Stimulated activated naive CD8-positive, alpha-beta T cell treated with anti-CD3 and anti-CD28 coated beads, Interleukin-15, amount 100 ng/mL, for 72 hours (primary cell): ENCODE results near the gene C1orf167.

Experiments used
- ATAC-seq: fragments of 150-1000 bp; cut with Tn5 transposase; 2 replicates; pipeline ENCODE4 v1.10.0; 2021; ENCODE audit warnings: mild to moderate bottlenecking, moderate library complexity
- DNase-seq, 2 donors: peaks; one replicate each; pipeline ENCODE4 v3.0.0; 2021 to 2022
- H3K27ac Mint-ChIP-seq, 2 donors: one replicate each; pipeline ENCODE4 v1.8.0; 2022; ENCODE audit warnings: mild to moderate bottlenecking in 2 of 2, mixed read lengths in 2 of 2, moderate library complexity in 2 of 2
- H3K27me3 Mint-ChIP-seq: one replicate; pipeline ENCODE4 v1.8.0; 2022; ENCODE audit warnings: mixed read lengths
- H3K4me1 Mint-ChIP-seq: one replicate; pipeline ENCODE4 v1.8.0; 2022; ENCODE audit warnings: mild to moderate bottlenecking, mixed read lengths
- H3K4me3 Mint-ChIP-seq, 2 donors: one replicate each; pipeline ENCODE4 v1.8.0; 2022; ENCODE audit warnings: mild to moderate bottlenecking in 2 of 2, mixed read lengths in 2 of 2, moderate library complexity in 1 of 2
- H3K9me3 Mint-ChIP-seq, 2 donors: one replicate each; pipeline ENCODE4 v1.8.0; 2022; ENCODE audit warnings: mixed read lengths in 2 of 2

C1orf167 gene

GRCh38 chr1:11805422-11806306 is 43.7 kb downstream of the C1orf167 start, which contains the start of the genes CLCN6 and MTHFR:
Gene CLCN6 (plus strand): TSS chr1:11806191. CDS start chr1:11806263, 72 bp downstream.
Gene MTHFR (minus strand): TSS chr1:11805964. CDS start chr1:11803116, 2,848 bp downstream.
- Mint-ChIP-seq H3K9me3 (no peaks in the 10 kb centered on the region), H3K27me3 (no peaks in the 10 kb centered on the region), H3K4me3 (peak within 1 kb of the TSS; percentile 96 to 98), H3K27ac (peak within 1 kb of the TSS; percentile 96 to 98), H3K4me1 (peaks cover 73% of the 10 kb centered on the region)
- ATAC-seq: peak; percentile 92
- DNase-seq: peak; percentile 98 to 99

DNA sequence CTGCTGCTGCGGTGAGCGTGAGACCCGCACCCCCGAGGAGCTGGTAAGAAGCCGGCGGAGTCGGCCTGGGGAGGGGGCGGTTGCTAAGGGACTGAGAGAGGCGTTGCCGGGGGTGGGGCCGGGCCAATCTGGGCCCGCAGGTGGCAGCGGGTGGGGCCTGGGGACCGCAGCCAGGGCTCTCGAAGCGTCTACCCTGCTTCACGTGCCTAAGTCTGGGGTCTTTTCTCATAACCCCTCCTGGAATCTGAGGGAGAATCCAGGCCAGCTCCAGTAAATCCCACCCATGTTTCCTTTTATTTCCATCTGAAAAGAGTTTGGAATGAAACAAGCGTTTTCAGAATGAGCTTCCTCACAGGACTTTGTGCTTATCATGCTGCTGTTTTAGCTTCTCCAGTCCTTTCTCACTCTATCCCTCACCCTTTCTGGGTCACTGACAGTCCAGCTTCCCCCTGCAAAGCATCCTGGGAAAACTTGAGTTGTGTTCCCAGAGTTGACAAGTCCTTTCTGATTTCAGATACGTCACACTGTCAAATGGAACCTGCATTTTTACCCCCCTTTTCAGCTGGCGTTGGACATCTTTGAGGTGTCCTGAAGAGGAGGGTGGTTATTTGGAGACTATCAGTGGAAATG is 44.4 kb downstream of the C1orf167 start:
- Mint-ChIP-seq H3K27me3 (no peaks in the 10 kb centered on the region), H3K4me3 (peak overlapping the region; percentile 96 to 98), H3K4me1 (peaks cover 73% of the 10 kb centered on the region), H3K9me3 (no peaks in the 10 kb centered on the region), H3K27ac (peak overlapping the region; percentile 96 to 98)
- DNase-seq (no peak), ATAC-seq (peak; percentile 58)

DNA sequence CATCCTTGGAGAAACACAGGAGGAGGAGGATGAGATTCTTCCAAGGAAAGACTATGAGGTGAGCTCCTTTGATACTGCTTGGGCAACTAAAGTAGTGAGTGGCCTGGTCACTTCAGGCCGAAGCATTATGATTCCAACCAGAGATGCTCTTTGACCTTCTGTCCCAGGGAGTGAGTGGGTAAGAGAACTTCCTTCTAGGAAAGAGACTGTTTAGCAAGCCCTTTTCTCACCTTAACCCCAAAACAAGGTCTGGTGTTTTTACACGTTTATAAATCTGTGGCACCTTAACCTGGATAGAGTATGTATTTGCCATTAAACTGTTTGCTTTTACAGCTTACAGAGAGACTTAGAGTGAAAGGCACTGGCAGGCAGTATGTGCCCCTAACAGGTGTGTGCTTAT is 45.1 kb downstream of the C1orf167 start:
- ATAC-seq (no peak), DNase-seq (no peak)
- Mint-ChIP-seq H3K27me3 (no peaks in the 10 kb centered on the region), H3K4me1 (peaks cover 68% of the 10 kb centered on the region), H3K9me3 (no peaks in the 10 kb centered on the region), H3K27ac (no peak overlapping the region), H3K4me3 (peak overlapping the region; percentile 96 to 98)

GRCh38 chr1:11813021-11813420 is 51.0 kb downstream of the C1orf167 start:
- ATAC-seq (no peak), DNase-seq (no peak)
- no peak overlapping the region for H3K4me3 Mint-ChIP-seq
- no peak overlapping the region for H3K27ac Mint-ChIP-seq
- peaks cover 13% of the 10 kb centered on the region for H3K4me1 Mint-ChIP-seq
- H3K9me3 Mint-ChIP-seq: no peaks in the 10 kb centered on the region
- H3K27me3 Mint-ChIP-seq: no peaks in the 10 kb centered on the region

DNA sequence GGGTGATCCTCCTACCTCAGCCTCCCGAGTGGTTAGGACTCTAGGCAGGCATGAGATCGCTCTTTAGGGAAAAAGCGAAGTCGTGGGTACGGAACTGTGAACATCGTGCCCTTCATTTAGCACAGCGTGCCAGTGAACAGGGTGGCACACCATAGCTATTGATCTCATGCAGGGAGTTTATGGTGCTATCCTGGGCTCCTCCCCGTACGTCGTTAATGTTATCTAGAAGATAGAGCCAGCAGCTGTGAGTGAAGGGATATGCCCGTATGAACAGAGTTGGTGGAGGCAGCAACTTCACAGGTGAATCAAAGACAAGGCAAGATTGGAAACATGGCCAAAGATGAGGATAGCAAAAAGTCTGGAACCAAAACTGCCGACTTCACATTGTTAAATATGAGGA is 55.2 kb downstream of the C1orf167 start:
- Mint-ChIP-seq H3K4me1 (no peaks in the 10 kb centered on the region), H3K27me3 (no peaks in the 10 kb centered on the region), H3K4me3 (no peak overlapping the region), H3K9me3 (no peaks in the 10 kb centered on the region), H3K27ac (no peak overlapping the region)
- no peak for ATAC-seq
- DNase-seq: no peak

- H3K4me1 Mint-ChIP-seq: no peaks in the 10 kb centered on the region
- peak overlapping the region in 1 of 2 donors; percentile 15 for H3K27ac Mint-ChIP-seq
- DNase-seq (no peak), ATAC-seq (no peak)
- H3K27me3 Mint-ChIP-seq: no peaks in the 10 kb centered on the region
- no peaks in the 10 kb centered on the region for H3K9me3 Mint-ChIP-seq
- H3K4me3 Mint-ChIP-seq: no peak overlapping the region
These were observed 60.1 kb downstream of the C1orf167 start for GRCh38 chr1:11822091-11822490.

DNA sequence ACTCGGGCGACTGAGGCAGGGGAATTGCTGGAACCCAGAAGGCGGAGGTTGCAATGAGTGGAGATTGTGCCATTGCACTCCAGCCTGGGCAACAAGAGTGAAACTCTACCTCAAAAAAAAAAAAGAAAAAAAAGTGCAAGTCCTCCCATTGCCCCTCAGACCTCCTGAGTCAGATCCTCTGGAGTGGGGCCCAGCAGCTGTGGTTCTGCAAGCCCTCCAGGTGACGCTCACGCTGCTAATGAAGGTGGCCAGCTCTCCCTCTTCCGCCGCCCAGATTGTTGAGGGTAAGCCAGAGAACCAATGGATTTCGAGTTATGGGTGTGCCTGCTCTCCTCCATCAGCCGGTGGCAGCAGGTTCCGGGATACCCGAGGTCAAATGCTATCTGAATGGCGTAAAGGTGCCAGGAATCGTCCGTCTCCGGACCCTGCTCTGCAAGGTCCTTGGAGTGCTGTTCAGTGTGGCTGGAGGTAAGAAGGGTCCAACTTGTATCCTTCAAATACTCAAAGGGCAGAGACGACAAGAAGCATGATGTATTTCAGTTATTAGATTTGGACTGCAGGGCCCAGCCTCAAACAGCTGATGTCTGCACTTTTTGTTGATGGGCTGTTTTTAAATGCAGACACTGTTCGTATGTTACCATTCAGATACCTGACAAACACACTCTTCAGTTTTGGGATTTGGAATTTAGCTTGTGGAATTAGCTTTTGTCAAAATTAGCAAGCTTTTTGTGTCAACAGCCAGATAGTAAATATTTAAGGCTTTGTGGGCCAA is 61.6 kb downstream of the C1orf167 start:
- DNase-seq (no peak), ATAC-seq (no peak)
- H3K9me3 Mint-ChIP-seq: no peaks in the 10 kb centered on the region
- H3K4me3 Mint-ChIP-seq: no peak overlapping the region
- no peak overlapping the region for H3K27ac Mint-ChIP-seq
- no peaks in the 10 kb centered on the region for H3K4me1 Mint-ChIP-seq
- H3K27me3 Mint-ChIP-seq: no peaks in the 10 kb centered on the region

- no peak for DNase-seq
These were observed 63.1 kb downstream of the C1orf167 start for GRCh38 chr1:11825131-11825530.

DNA sequence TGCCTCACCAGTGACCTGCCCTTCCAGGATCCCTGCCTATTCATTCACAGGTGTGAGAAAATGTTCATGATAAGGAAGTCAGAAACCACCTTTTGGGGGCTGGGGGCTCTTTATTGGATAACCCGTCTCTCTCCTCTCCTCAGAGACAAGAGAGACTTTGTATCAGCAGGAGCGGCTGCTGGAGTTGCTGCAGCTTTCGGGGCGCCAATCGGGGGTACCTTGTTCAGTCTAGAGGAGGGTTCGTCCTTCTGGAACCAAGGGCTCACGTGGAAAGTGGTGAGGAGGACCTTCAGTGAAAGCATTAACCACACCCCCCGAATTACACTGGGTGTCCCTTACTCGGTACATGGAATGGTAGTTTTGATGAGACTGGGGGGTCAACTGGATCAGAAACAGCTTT is 65.0 kb downstream of the C1orf167 start:
- Mint-ChIP-seq H3K27ac (no peak overlapping the region), H3K4me3 (no peak overlapping the region), H3K9me3 (no peaks in the 10 kb centered on the region), H3K4me1 (no peaks in the 10 kb centered on the region), H3K27me3 (no peaks in the 10 kb centered on the region)
- DNase-seq (no peak), ATAC-seq (no peak)

More at GRCh38 chr1:11825131-11825530, 63.1 kb downstream of the C1orf167 start:
- H3K27me3 Mint-ChIP-seq: no peaks in the 10 kb centered on the region
- no peak overlapping the region for H3K4me3 Mint-ChIP-seq
- H3K27ac Mint-ChIP-seq: no peak overlapping the region
- H3K9me3 Mint-ChIP-seq: no peaks in the 10 kb centered on the region
- ATAC-seq: no peak
- no peaks in the 10 kb centered on the region for H3K4me1 Mint-ChIP-seq

DNA sequence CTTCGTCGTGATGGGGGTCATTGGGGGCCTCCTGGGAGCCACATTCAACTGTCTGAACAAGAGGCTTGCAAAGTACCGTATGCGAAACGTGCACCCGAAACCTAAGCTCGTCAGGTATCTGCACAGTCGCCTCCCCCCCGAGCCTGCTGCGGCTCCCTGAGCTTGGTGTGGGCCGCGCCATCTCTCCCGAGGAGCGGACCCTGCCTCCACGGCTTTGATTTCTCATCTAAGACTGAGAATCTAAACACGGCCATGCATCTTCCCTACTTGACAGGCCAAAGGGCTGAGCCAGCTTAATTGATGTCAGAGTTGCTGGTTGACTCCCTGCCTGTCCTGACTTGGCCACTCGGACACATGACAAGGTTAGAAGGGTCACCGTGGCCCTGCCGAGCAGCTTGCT is 66.5 kb downstream of the C1orf167 start:
- Mint-ChIP-seq H3K27me3 (no peaks in the 10 kb centered on the region), H3K9me3 (no peaks in the 10 kb centered on the region), H3K4me1 (no peaks in the 10 kb centered on the region), H3K4me3 (no peak overlapping the region), H3K27ac (peak overlapping the region in 1 of 2 donors; percentile 84)
- ATAC-seq: no peak
- DNase-seq: no peak

DNA sequence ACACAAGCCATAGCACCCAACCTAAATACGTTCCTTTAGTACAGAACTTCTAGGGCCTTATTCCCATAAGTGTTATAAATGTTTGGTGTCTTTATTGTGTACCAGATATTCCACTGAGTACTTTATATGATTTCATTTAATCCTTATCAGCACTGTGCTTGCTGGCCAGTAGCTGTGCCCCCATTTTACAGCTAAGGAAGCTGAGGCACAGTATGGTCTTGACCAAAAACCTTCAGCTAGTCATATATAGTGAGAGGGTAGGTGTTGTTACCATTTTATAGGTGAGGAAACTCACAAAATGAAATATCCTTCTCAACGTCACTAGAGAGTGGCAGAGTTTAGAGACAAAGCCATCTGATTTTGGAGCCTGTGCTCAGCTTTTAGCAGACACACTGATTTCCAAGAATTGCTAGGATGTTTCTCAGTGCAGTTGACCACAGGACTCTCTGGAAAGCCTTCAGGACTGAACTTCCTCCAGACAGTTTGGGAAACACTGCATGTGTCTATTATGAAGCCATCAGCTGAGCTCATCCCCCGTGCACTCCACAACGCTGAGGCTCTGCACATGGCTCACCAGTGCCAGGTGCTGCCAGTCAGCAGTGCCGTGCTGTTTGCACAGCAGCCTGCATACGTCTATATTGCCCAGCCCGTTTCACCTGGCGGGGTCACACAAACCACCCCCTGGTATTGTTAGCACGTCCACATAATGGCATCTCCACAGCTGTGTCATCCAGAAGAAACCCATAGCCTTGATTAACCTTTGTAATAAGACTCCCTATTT is 70.1 kb downstream of the C1orf167 start:
- DNase-seq: no peak
- no peak overlapping the region for H3K4me3 Mint-ChIP-seq
- H3K9me3 Mint-ChIP-seq: no peaks in the 10 kb centered on the region

GRCh38 chr1:11833497-11833896 is 71.5 kb downstream of the C1orf167 start:
- Mint-ChIP-seq H3K4me1 (no peaks in the 10 kb centered on the region), H3K9me3 (no peaks in the 10 kb centered on the region), H3K27me3 (no peaks in the 10 kb centered on the region), H3K4me3 (no peak overlapping the region), H3K27ac (peak overlapping the region in 1 of 2 donors; percentile 54)
- no peak for ATAC-seq
- no peak for DNase-seq

More for the DNA sequence above, 70.1 kb downstream of the C1orf167 start:
- no peak overlapping the region for H3K27ac Mint-ChIP-seq
- ATAC-seq: no peak
- no peaks in the 10 kb centered on the region for H3K27me3 Mint-ChIP-seq
- H3K4me1 Mint-ChIP-seq: no peaks in the 10 kb centered on the region

- no peak for DNase-seq
- no peaks in the 10 kb centered on the region for H3K9me3 Mint-ChIP-seq
- ATAC-seq: no peak
- no peaks in the 10 kb centered on the region for H3K4me1 Mint-ChIP-seq
- H3K27me3 Mint-ChIP-seq: no peaks in the 10 kb centered on the region
- H3K27ac Mint-ChIP-seq: no peak overlapping the region
- no peak overlapping the region for H3K4me3 Mint-ChIP-seq
These were observed 71.9 kb downstream of the C1orf167 start for GRCh38 chr1:11833900-11834299.

- Mint-ChIP-seq H3K27me3 (no peaks in the 10 kb centered on the region), H3K4me1 (no peaks in the 10 kb centered on the region), H3K4me3 (no peak overlapping the region), H3K9me3 (no peaks in the 10 kb centered on the region), H3K27ac (no peak overlapping the region)
- ATAC-seq (no peak), DNase-seq (no peak)
These were observed 73.6 kb downstream of the C1orf167 start for GRCh38 chr1:11835441-11836225.
